Epithelial cell of proximal tubule (primary cell): ENCODE data around the gene SHOX. TPM values are rescaled to one million over a fixed set of nuclear protein-coding genes. Genes with fewer than 3 reads are reported as not detected.
"Not testable (repeated sequence)": the region's sequence is repeated elsewhere in the genome, so short reads cannot be mapped to it uniquely, and the experiment has no call there.

ENCODE experiments used
- DNase-seq: peaks from one replicate; pipeline ENCODE4 v3.0.0-alpha.2; 2011; ENCODE audit warnings: low read depth
- H3K4me3 ChIP-seq: 2 replicates; pipeline ENCODE4 v1.5.1; 2011; ENCODE audit warnings: low read depth, mild to moderate bottlenecking, low read length
- total RNA-seq: library from RNA; depleted of rRNA; stranded (reverse); fragments of >200 nt; gene quantifications from 2 replicates; pipeline ENCODE4 v1.2.3, GENCODE V29; 2015
- TF ChIP-seq, protein P1 (sequence below): conservative IDR thresholded peaks from 2 replicates; pipeline ENCODE4 v1.5.1; 2012; ENCODE audit warnings: low read depth, mild to moderate bottlenecking, low read length

The SHOX gene
- total RNA-seq, 1 donor from 2014 or later = not detected

GRCh38 chrX:649166-649565 lies 18.6 kb downstream of the SHOX start:
- DNase-seq = no peak
- TF ChIP-seq, protein P1, sequence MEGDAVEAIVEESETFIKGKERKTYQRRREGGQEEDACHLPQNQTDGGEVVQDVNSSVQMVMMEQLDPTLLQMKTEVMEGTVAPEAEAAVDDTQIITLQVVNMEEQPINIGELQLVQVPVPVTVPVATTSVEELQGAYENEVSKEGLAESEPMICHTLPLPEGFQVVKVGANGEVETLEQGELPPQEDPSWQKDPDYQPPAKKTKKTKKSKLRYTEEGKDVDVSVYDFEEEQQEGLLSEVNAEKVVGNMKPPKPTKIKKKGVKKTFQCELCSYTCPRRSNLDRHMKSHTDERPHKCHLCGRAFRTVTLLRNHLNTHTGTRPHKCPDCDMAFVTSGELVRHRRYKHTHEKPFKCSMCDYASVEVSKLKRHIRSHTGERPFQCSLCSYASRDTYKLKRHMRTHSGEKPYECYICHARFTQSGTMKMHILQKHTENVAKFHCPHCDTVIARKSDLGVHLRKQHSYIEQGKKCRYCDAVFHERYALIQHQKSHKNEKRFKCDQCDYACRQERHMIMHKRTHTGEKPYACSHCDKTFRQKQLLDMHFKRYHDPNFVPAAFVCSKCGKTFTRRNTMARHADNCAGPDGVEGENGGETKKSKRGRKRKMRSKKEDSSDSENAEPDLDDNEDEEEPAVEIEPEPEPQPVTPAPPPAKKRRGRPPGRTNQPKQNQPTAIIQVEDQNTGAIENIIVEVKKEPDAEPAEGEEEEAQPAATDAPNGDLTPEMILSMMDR = no peak
- no peak overlapping the region for H3K4me3 ChIP-seq

DNA sequence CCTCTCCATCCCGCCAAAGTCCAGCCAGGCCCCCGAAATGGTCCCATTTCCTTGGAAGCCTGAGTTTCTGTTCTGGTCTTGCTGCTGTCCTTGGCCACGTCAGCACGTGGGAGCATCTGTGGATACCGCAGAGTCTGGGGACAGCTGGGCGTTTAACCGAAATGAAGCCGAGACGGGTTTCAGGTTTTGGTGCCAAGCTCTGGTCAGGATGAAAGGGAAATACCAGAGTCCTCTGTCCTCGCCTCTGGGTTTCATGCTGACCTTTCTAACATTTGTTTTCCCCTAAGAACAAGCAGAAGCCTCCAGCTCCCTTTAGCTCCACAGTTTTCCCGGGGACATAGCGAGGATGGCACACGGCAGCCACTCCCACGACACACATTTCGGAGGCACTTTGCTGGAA lies 19.7 kb downstream of the SHOX start:
- H3K4me3 ChIP-seq = no peak overlapping the region
- TF ChIP-seq, protein P1 = no peak
- DNase-seq = no peak

GRCh38 chrX:650811-651210 lies 20.2 kb downstream of the SHOX start:
- no peak overlapping the region for H3K4me3 ChIP-seq
- TF ChIP-seq, protein P1 = no peak
- DNase-seq = no peak

GRCh38 chrX:651922-652321 lies 21.3 kb downstream of the SHOX start:
- DNase-seq = not testable (repeated sequence)

GRCh38 chrX:652341-652741 lies 21.8 kb downstream of the SHOX start:
- no peak for DNase-seq
- TF ChIP-seq, protein P1 = no peak
- no peak overlapping the region for H3K4me3 ChIP-seq

More at GRCh38 chrX:651922-652321, 21.3 kb downstream of the SHOX start:
- not testable (repeated sequence) for H3K4me3 ChIP-seq

- TF ChIP-seq, protein P1 = no peak
- no peak overlapping the region for H3K4me3 ChIP-seq
- DNase-seq = no peak
Measured at GRCh38 chrX:653306-653705, 22.7 kb downstream of the SHOX start.

DNA sequence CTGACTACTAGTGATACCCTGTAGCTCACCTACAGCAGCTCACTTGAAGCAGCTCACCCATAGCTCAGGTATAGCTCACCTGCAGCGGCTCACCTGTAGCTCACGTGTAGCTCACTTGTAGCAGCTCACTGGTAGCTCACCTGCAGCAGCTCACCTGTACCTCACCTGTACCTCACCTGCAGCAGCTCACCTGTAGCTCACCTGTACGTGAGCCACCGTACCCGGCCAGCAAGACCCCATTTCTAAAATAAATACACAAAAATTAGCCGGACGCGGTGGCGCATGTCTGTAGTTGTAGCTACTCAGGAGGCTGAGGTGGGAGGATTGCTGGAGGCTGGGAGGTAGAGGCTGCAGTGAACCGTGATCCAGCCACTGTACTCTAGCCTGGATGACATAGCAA lies 30.6 kb downstream of the SHOX start:
- DNase-seq = no peak
- TF ChIP-seq, protein P1 = no peak
- H3K4me3 ChIP-seq = no peak overlapping the region

- no peak for DNase-seq
- H3K4me3 ChIP-seq = no peak overlapping the region
- TF ChIP-seq, protein P1 = no peak
Measured at GRCh38 chrX:662126-662525, 31.5 kb downstream of the SHOX start.
